AG04450 (cell line): ENCODE results near the gene BAIAP2L1. TPM values are rescaled to one million over a fixed set of nuclear protein-coding genes. Genes with fewer than 3 reads are reported as not detected.

Source experiments
- CTCF ChIA-PET: fragments of 300-600, 350-600 bp; formaldehyde crosslinking; extraction: SDS; loops from one replicate; lab custom pipeline; 2022; ENCODE audit warnings: antibody characterized with exemption, inconsistent platforms; lab: Charles Lee
- POLR2A ChIA-PET: fragments of 350-600 bp; formaldehyde crosslinking; extraction: SDS; loops from one replicate; lab custom pipeline; 2021; ENCODE audit warnings: antibody characterized with exemption, inconsistent platforms; lab: Yijun Ruan, JAX
- DNase-seq: peaks from one replicate; pipeline ENCODE4 v3.0.0-alpha.2; 2011; ENCODE audit warnings: low read depth, low spot score
- H3K27ac ChIP-seq: one replicate; pipeline ENCODE4 v1.5.1; 2012; ENCODE audit warnings: low read depth, low read length, control low read depth
- H3K27me3 ChIP-seq: one replicate; pipeline ENCODE4 v1.6.0; 2012; ENCODE audit warnings: low read length; ENCODE audit not compliant: control insufficient read depth, insufficient read depth
- H3K4me3 ChIP-seq: 2 replicates; pipeline ENCODE4 v1.5.1; 2011; ENCODE audit warnings: mild to moderate bottlenecking, low read depth, low read length, control low read depth
- H3K9me3 ChIP-seq: 2 replicates; pipeline ENCODE4 v1.5.1; 2012; ENCODE audit warnings: low read length; ENCODE audit not compliant: control insufficient read depth, insufficient read depth
- CTCF ChIP-seq: IDR thresholded peaks from 2 replicates; pipeline ENCODE4 v1.5.1; 2011; ENCODE audit warnings: low read depth, low read length, control low read depth, inconsistent platforms
- polyA plus RNA-seq: library from polyadenylated mRNA; depleted of rRNA; stranded (reverse); fragments of >200 nt; gene quantifications from 2 replicates; pipeline ENCODE4 v1.2.3, GENCODE V29; 2011

Gene BAIAP2L1
- polyA plus RNA-seq, 1 experiment = 3.9 TPM

DNA sequence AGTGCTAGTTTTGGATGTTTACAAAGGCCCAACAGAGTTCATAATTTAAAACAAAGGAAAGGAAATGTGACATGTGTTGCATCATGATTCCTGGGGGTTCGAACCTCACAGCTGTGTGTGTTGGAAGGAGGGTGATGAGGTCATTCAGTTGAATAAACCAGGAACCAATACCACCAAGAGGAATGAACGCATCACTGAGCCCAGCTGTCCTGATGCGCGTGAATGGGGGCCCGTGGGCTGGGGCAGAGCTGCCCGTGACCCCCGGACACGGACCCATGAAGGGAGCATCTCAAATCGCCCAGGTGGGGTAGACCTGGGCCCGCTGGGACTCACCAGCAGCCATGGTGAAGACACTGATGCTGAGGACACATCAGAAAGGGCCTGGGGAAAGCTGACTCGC, 86.4 kb downstream of the BAIAP2L1 start:
- no peak for DNase-seq
- Histone ChIP-seq H3K4me3 (no peak overlapping the region), H3K27ac (no peak overlapping the region), H3K27me3 (no peaks in the 10 kb centered on the region), H3K9me3 (no peaks in the 10 kb centered on the region)
- POLR2A ChIA-PET = no interaction called here
- TF ChIP-seq CTCF = no peak
- CTCF ChIA-PET = no interaction called here

- H3K9me3 ChIP-seq = no peaks in the 10 kb centered on the region
- ChIA-PET CTCF (no interaction called here), POLR2A (no interaction called here)
These were observed 88.7 kb downstream of the BAIAP2L1 start for GRCh38 chr7:98312201-98312600.

GRCh38 chr7:98309566-98309965, 91.3 kb downstream of the BAIAP2L1 start:
- ChIA-PET CTCF (no interaction called here), POLR2A (no interaction called here)
- TF ChIP-seq CTCF = no peak
- no peak overlapping the region for H3K27ac ChIP-seq
- no peaks in the 10 kb centered on the region for H3K27me3 ChIP-seq
- H3K4me3 ChIP-seq = no peak overlapping the region
- no peaks in the 10 kb centered on the region for H3K9me3 ChIP-seq
- no peak for DNase-seq

More at GRCh38 chr7:98312201-98312600, 88.7 kb downstream of the BAIAP2L1 start:
- no peak for TF ChIP-seq CTCF
- Histone ChIP-seq H3K27ac (no peak overlapping the region), H3K4me3 (no peak overlapping the region), H3K27me3 (no peaks in the 10 kb centered on the region)
- DNase-seq = no peak

- no peaks in the 10 kb centered on the region for H3K27me3 ChIP-seq
- ChIA-PET CTCF (interaction anchor here (0.6 kb wide), 1 partner anchor 132 kb away, joined by 3 read pairs; no protein-coding TSS in a partner anchor), POLR2A (no interaction called here)
- H3K4me3 ChIP-seq = no peak overlapping the region
- no peaks in the 10 kb centered on the region for H3K9me3 ChIP-seq
- no peak for TF ChIP-seq CTCF
- no peak overlapping the region for H3K27ac ChIP-seq
- no peak for DNase-seq
These were observed 92.9 kb downstream of the BAIAP2L1 start for GRCh38 chr7:98307971-98308466.

DNA sequence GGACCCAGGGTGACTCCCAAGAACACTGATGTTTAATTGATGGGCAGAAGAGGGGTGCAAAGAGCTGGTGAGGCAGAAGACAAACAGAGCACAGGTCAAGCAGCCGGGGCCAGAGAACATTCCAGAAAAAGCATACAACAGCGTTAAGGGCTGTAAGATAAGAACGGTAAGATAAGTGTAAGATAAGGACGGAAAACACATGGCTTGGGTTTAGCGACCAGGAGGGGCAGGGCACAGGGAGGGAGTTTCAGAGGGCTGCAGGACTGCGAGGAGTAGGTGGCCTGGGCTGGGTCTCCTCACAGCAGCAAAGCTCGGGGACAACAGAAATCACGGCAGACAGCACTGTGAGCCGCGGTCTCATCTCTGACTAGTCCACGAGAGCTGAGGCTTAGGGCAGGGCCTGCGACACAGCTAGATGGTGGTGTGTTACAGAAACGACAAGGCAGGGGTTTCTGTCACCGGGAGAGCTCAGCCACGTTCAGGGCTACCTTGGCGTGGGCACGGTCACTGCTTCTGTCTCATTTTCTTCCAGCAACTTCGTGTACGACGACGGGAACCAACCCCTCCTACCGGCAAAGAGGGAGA, 94.8 kb downstream of the BAIAP2L1 start:
- no peak for TF ChIP-seq CTCF
- no peaks in the 10 kb centered on the region for H3K9me3 ChIP-seq
- H3K4me3 ChIP-seq = no peak overlapping the region
- DNase-seq = no peak
- POLR2A ChIA-PET = no interaction called here
- H3K27me3 ChIP-seq = no peaks in the 10 kb centered on the region
- CTCF ChIA-PET = no interaction called here
- H3K27ac ChIP-seq = no peak overlapping the region
